Inferior parietal cortex (tissue), 1 donor: ENCODE data around the gene TOMT.
A peak's percentile ranks its signal among the peaks of the same experiment; 100 is the strongest.

Experiments
- DNase-seq: peaks from one replicate; pipeline ENCODE4 v3.0.0-alpha.2; 2016; ENCODE audit errors: extremely low spot score

TOMT gene

DNA sequence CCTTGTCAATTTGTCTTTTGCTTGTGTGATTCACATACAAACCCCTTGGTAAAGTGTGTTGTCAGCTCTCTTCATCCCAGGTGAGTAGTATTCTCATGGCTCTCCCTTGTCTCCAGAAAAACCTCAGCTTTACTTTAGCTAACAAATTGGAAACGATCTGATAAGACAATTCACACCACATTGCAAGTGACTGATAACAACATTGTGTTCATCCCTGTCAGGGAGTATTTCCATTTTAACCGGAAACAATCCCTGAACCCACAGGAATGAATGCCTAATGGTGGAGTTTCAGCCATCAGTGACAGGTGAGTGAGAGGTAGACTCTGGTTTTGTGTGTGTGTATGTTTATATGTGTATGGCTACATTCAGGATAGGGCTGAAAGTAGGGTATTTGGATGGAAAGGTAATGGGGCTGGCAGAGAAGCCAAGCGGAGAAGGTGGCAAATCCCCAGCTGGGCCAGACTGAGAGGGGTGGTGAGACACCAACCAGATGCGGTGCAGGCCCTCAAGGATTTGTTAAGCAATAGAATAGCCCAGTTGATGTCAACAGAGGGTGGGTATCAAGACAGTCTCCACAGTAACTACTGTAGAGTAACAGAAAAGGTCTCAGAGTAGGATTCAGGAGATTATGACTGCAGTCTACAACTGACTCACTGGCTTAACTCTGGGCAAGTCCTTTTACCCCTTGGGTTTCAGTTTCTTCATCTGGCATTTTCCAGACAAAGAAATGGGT, 17.5 kb upstream of the TOMT start:
- DNase-seq: no peak

DNA sequence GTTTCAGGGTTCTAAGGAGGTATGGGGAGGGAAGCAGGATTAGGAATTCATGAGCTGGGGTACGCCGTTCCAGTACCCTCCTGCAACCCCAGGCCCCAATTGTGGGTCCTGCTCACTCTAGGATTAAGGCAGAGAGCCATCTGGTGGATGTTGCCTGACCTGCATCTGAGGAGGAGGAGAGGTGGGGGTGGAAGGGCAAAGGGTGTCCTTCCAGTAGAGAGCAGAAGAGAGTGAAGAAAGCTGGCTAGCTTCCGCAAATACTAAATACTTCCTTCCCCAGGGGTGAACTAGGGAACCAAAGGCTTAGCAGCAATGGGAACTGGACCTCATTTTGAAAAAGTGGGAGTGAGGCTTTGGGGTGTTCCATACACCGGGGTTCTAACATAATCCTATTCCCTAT, 14.4 kb upstream of the TOMT start:
- DNase-seq: peak; percentile 82

DNA sequence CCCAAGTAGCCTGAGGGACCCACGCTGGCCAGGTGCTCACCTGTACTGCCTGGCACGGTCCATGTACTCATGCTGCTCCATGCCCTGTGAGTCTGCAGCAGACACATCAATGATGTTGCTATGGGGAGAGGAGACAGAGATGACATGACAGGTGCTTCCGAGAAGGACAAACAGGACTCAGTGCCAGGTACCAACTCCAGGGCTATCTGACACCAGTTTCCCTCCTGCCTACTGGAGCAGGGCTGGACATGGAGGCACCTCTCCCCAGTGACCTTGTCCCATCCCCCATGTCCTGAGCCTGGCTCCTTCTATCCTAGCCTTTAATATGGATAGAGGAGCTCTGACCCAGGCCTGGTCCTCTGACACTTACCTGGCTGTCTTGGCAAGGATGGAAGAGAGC, 7.0 kb upstream of the TOMT start:
- no peak for DNase-seq

DNA sequence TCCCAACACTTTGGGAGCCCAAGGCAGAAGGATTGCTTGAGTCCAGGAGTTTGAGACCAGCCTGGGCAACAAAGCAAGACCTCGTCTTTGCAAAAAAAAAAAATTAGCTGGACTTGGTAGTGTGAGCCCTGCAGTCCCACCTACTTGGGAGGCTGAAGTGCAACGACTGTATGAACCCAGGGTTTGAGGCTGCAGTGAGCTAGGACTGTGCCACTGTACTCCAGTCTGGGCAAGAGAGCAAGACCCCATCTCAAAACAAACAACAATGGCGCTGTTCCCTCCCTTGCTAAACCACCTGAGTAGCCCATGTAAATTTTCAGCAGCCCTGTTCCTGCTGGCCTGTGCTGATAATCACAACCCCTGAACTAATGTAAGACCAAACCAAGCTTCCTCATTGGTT, 5.7 kb upstream of the TOMT start:
- no peak for DNase-seq

- DNase-seq: no peak
These were observed 5.3 kb upstream of the TOMT start for GRCh38 chr11:72100462-72100861.

DNA sequence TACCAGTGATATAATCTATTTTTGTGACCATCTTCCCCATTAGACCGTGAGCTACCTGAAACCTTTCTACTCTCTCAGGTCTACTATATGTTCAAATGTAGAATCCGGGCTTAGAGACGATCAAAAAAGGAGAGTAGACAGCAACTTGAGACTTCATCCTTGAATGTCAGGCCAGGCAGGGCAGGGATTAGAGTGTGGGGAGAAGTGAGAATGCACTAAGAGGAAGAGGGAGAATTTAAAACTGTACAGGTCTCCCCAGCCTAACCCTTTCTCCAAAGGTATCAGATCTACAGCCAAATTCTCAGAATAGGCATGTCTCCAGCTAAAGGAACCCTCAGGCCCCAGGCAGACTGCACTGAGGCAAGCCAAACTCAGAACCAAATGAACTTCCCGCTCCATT, 3.6 kb upstream of the TOMT start:
- DNase-seq: no peak

GRCh38 chr11:72102631-72102945, 3.1 kb upstream of the TOMT start:
- no peak for DNase-seq

- DNase-seq: peak; percentile 100
These were observed 2.6 kb upstream of the TOMT start, which contains the start of gene LAMTOR1 for GRCh38 chr11:72102946-72103753. Gene LAMTOR1, minus strand, starts transcription at chr11:72103297. Its CDS starts 73 bp downstream, at chr11:72103224.

- no peak for DNase-seq
These were observed 2.0 kb upstream of the TOMT start for GRCh38 chr11:72103754-72104167.

DNA sequence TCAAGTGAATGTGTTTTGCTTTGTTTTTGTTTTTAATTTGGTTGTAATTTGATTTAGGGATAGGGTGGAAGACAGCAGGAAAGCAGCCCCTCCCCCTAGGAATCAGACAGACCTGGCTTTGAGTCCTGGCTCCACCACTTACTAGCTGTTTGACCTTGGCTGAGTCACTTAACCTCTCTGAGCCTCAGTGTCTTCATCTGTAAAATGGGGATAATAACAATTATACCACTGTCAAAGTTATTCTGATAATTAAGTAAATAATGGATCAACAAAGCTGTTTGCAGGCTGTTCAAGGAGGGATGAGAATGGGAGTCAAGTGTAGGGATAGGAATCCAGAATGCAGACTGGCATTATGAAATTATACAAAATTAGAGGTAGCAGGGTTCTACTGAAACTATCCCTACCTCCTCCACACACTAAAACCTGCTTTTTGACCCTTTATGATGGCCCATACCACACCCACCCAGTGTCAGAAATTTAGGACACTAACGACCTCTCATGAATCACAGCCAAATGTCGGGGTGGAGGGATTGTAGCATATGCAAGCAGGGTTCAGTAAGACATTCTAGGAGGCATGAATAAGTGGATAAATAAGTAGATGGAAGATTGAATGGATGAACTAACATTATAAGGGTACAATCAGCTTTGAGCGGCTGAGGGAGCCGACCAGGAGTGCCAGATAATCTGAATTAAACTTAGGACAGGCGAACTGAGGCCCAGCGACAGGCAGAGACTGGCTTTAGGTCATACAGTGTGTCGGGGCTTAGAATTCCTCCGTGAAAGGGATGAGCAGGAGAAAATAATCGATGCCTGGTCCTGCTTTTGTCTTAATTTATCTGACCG, 5.8 kb downstream of the TOMT start:
- DNase-seq: no peak

- DNase-seq: peak; percentile 100
These were observed 6.6 kb downstream of the TOMT start, which contains the start of gene ANAPC15 for GRCh38 chr11:72112143-72112977. Gene ANAPC15, minus strand, starts transcription at chr11:72112695. Its CDS starts 1,419 bp downstream, at chr11:72111276.

DNA sequence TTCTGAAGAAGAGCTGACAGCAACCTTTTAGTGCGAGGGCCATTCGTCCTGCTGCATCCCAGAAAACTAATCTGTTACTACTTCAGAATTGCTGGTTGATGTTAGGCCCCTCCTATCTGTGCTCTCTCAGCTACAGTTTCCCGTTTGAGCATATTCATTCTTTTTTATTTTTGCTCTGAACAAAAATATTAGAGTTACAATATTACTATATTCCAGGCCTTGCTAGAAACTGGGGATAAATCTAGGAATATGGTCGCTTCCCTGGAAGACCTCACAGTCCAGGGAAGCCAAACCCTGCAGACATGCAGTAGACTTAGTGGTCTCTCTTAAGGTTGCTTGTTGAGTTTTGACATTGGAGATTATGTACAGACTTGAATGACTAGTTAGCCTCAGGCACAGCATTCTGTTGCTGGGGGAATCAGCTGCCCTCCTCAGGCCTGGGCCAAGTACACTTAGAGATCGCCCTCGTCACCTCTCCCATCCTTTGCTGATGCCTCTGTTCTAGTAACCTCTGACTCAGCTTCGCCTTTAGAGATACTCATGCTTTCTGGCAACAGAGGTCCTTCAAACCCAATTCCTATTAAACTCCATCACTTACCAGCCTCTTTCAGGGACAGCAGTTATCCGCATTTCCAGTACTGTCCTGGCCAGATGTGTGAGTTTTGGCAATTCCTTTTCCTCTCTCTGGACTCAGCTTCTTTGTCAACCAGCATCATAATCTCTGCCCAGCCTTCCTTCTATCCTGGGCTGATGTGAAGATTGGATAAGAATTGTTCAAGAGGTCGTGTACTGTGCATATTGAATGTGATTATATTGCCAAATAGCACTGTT, 7.5 kb downstream of the TOMT start:
- no peak for DNase-seq

- no peak for DNase-seq
These were observed 8.8 kb downstream of the TOMT start for GRCh38 chr11:72114570-72114969.

- no peak for DNase-seq
These were observed 10.5 kb downstream of the TOMT start for GRCh38 chr11:72116019-72116755.

DNA sequence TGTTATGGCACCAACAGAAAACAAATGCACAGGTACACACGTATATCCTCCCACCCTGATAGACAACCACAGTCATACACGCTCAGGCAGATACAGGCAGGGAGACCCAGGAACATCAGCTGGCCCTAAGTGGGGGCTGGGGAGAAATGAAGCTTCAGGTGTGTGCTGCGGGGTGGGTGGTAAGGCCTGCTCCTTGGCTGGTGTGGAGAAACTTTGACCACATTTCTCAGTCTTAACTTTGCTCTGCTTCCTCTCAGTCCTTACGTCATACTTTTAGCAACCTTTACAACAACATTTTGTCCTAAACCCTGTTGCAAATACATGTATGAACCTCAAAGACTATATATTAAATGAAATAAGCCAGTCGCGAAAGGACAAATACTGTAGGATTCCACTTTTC, 13.5 kb downstream of the TOMT start:
- no peak for DNase-seq

DNA sequence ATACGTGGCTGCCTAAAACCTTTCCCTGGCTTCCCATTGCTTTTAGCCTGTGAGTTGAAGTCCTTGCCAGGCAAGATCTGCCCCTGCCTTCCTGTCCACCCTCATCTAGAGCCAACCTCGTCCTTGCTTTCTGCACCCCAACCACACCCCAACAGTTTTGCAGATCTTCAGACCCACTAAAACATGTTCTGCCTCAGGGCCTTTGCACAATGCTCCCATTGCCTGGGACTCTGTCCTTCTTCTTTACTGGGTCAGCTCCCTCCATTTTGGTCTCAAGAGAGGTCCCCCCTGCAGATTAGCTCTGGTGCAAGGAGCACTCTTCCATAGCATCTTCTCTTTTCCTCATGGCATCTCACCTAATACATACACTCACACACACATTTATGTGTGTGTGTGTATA, 15.2 kb downstream of the TOMT start:
- DNase-seq: no peak

DNA sequence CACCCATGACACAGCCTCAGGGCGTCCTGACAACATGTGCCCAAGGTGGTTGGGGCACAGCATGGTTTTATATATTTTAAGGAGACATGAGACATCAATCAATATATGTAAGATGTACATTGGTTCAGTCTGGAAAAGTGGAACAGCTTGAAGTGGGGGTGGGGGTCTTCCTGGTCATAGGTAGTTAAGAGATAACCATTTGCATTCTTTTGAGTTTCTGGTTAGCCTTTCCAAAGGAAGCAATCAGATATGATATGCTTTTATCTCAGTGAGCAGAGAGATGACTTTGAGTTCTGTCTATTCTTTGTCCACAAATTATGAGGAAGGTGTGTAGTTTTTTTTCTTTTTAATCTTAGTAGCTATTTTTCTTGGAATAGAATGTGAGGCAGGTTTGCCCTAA, 16.9 kb downstream of the TOMT start:
- DNase-seq: no peak

DNA sequence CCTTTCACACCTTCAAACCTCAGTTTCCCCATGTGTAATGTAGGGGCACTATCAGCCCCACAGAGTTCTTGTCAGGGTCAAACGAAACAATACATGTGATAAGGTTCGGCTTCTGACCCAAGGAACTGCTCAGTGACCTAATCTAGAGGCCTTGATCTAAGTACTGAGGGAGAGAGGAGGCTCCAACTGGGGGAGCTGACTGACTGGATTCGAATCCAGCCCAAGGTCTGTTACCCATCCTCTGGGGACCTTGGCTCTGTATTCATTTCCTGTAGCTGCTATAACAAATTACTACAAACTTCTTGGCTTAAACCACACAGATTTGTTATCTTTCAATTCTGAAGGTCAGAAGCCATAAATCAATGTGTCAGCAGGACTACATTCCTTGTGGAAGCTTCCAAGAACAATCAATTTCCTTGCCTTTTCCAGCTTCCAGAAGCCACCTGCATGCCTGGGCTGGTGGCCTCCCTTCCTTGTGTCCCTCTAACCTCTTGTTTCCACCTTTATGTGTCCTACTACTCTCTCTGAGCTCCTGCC, 17.5 kb downstream of the TOMT start:
- no peak for DNase-seq

- no peak for DNase-seq
These were observed 18.3 kb downstream of the TOMT start for GRCh38 chr11:72124046-72124445.

DNA sequence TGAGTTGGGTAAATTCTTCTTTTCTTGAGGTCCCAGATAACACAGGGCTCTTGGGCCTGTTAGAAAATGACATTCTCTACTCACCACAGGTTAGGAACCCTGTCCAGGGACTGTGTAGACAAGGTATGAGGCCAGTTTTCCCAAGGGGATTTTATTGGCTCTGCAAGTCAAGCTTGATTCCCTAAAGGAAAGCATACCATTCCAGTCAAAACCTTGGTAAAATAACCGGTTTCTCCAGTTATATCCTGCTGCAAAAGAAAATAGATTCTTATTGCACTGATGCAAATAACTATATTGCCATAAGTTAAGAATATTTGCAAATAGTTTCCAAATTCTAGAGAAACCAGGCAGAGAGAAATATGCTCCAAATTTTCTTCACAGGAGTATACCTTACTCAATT, 20.2 kb downstream of the TOMT start:
- no peak for DNase-seq
